HG02938 (cell line): ENCODE measurements around the gene GC.
"Not testable (repeated sequence)": the region's sequence is repeated elsewhere in the genome, so short reads cannot be mapped to it uniquely, and the experiment has no call there.

Source experiments
- ATAC-seq: cut with Tn5 transposase; IDR thresholded peaks from one replicate; pipeline ENCODE4 v1.9.1; 2021; ENCODE audit warnings: mild to moderate bottlenecking, moderate library complexity; ENCODE audit not compliant: unreplicated experiment

GC gene

DNA sequence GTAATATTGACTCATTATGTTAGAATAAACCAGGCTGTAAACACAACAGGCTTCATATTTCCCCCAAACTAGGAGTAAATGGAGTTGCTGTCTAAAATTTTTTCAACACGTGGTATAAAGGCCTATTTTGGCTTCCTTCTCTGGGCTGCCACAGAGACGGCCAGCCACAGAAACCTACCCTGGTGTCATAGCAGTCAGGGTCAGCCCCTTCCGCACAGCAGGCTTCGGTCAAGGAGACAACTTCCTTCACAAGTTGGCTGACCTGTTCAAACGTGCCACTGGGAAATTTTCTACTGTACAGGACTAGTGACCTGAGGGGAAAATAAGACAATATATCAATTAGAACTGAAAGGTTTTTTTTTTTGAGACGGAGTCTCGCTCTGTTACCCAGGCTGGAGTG lies 15.8 kb downstream of the GC start:
- no peak for ATAC-seq

- no peak for ATAC-seq
Measured at GRCh38 chr4:71765821-71766383, 18.0 kb downstream of the GC start.

- no peak for ATAC-seq
Measured at GRCh38 chr4:71765350-71765749, 18.5 kb downstream of the GC start.

DNA sequence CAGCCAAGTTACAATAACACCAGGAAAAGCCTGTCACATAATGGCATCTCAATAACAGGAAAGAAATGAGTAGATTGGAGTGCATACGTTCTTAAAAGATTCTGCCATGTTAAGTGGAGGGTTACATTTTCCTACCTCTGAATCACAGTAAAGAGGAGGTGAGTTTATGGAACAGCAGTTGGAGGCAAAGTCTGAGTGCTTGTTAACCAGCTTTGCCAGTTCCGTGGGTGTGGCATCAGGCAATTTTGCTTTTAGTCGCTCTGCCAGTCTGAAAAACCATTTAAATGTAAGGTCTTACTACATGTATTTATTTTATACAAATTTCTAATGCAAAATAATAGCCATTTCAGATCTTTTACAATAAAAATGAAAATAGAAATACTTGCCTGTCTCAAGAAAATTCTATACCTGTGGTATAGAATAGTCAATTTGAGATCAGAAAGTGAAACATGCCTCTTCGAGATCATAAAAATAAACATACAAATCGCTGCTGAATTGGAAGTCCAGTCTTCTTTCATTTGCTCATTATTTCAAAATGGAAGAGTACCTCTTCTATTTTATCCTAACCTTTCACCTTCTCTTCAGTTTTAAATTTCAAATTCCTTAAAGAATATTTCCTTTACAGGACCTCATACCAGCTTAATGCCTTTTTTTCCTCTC lies 31.4 kb downstream of the GC start:
- ATAC-seq, result no peak

GRCh38 chr4:71749008-71749594 lies 34.8 kb downstream of the GC start:
- no peak for ATAC-seq

DNA sequence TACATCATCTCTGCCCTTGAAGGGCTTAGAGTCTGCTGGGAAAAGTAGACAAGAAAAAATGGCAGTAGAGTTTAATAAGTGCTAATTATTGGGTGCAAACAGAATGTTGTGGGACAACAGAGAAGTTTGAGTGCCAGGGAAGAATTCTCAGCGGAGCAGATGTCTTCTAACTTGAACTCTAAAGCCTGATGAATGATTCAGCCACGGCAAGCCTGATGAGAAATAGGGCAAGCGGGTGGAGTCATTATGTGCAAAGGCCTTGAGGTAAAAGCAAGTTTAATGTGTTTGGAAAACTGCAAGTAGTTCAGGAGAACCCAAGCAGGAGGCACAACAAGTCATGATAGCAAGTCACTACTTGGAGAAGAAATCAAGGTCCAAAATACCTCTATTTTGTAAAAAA lies 37.5 kb downstream of the GC start:
- no peak for ATAC-seq

DNA sequence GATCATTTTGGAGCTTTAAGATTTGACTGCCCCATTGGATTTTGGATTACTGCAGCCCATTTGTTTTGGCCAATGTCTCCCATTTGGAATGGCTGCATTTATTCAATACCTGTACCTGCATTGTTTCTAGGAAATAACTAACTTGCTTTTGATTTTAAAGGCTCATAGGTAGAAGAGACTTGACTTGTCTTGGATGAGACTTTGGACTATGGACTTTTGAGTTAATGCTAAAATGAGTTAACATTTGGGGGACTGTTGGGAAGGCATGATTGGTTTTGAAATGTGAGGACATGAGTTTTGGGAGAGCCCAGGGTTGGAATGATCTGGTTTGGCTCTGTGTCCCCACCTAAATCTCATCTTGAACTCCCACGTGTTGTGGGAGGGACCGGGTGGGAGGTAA lies 45.1 kb downstream of the GC start:
- ATAC-seq, result not testable (repeated sequence)

- ATAC-seq, result no peak
Measured at GRCh38 chr4:71732706-71733105, 51.2 kb downstream of the GC start.

DNA sequence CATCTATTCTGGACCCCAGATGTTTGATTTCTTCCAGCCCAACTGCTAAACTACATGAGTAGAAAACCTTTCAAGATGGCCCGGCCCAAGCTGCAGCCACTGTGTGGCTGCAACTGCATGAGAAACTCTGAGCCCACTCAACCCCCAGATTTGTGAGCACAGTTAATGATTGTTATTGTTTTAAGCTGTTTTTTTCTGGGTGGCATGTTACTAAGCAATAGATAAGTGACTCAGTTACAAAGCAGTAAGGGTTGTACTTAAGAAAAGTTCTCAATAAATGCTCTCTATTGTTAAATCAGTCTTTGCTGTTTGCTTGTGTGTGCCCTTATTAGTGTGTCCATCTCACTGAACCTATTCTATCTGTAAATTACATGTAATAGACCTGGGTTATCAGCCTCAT lies 51.8 kb downstream of the GC start:
- no peak for ATAC-seq

GRCh38 chr4:71729856-71730255 lies 54.0 kb downstream of the GC start:
- ATAC-seq, result no peak

- peak; percentile 68 for ATAC-seq
Measured at GRCh38 chr4:71713611-71714203, 70.2 kb downstream of the GC start.

- no peak for ATAC-seq
Measured at GRCh38 chr4:71711985-71712348, 71.9 kb downstream of the GC start.

DNA sequence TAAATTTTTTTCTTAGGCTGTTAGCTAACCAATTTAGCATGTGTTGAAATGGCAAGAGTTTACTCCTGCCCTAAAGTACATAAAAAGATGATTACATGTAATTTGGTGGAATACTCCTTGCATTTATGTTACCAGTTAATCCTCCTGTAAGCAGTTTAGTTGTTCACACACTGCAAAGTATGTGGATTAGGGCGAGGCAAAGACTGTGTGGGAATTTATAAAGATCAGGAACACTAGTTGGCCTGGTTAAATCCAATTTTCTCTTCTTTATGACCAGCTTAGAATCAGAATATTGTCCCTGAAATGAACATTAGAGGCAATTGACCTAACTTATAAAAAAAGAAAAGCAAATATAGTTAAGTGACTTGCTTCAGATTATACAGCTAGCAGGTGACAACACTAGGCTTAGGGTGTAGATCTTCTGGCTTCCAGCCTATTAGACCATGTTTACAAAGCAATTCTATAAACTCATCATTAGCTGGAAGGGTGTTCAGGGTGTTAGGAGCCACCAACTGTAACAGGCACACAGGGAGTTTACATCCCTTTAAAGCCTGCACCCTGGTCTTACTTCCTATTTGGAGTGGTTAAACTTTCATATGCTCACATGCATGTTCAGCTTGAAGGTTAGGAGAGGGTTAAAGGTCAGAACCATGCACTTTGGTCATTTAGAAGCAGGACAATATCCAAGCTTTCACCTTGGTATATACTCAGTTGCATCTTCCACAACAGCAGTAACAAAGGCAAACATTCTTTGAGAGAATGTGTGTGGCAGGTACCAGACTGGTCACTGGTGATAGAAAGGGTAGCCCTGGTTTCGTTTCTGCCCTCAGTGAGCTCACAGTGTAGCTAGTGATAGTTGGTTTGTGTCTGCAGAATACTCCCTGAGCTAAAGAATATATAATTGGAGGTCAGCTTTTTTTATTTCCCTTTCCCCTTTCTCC lies 72.6 kb downstream of the GC start:
- no peak for ATAC-seq

GRCh38 chr4:71709961-71710360 lies 73.9 kb downstream of the GC start:
- no peak for ATAC-seq

DNA sequence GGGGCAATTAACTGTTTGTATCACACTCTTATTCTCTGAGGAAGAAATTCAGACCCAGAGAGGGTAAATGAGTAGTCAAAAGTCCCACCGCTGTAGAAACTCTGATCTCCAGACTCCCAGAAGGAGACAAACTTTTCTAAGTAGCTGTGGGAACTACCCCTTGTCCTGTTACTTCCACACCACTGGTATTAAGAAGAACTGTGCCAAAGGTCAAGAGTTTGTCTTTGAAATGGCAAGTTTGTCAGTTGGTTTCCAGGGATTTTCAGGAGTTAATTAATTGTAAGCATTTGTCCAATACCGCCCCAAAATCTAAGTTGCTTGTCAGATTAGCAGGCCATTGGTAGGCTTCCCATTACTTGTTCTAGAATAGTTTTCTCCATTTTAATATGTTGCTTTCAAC lies 85.7 kb downstream of the GC start:
- no peak for ATAC-seq

DNA sequence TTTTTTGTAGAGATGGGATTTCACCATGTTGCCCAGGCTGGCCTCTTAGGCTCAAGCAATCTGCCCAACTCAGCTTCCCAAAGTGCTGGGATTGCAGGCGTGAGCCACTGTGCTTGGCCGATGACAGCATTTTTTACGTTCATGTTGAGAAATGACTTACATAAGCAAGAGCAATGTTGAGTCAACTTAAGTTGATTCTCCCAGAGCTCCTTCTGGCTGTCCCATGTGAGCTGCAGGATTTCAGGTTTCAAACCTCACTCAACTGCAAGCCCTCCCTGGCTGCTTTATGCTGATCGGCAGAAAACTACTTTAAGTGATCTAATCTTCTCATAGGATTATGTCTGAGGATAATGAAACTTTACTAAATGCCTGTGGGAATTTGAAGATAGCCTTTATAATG lies 86.8 kb downstream of the GC start:
- no peak for ATAC-seq

GRCh38 chr4:71694961-71695360 lies 88.9 kb downstream of the GC start:
- ATAC-seq, result no peak

DNA sequence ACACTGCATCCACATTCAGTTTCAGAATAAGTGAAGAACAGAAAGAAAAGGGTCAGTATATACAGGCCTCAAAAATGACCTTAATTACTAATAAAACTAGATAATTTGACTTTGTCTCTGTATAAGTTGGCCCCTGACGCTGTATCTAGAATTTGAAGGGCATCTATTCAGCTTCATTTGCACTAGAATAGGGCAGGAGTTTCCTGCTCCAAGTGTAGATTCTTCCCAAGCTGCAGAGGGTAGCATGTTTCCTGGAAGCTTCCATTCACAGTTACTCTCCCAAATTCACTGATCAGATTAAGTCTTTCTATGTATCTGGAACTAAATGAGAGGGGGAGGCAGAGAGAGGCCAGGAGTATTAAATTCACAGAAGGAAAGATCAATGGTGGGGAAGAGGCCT lies 90.9 kb downstream of the GC start:
- no peak for ATAC-seq

GRCh38 chr4:71692198-71692597 lies 91.7 kb downstream of the GC start:
- no peak for ATAC-seq
